HTERT RPE-1 (cell line): ENCODE measurements around the gene VAPA.

Source experiments
- in situ Hi-C: fragments of 300-500 bp; cut with MboI; formaldehyde crosslinking; loops from 4 replicates; pipeline ENCODE4 v1.14.3; 2020; ENCODE audit warnings: low sequenced_read_pairs

VAPA gene, protein sequence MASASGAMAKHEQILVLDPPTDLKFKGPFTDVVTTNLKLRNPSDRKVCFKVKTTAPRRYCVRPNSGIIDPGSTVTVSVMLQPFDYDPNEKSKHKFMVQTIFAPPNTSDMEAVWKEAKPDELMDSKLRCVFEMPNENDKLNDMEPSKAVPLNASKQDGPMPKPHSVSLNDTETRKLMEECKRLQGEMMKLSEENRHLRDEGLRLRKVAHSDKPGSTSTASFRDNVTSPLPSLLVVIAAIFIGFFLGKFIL

DNA sequence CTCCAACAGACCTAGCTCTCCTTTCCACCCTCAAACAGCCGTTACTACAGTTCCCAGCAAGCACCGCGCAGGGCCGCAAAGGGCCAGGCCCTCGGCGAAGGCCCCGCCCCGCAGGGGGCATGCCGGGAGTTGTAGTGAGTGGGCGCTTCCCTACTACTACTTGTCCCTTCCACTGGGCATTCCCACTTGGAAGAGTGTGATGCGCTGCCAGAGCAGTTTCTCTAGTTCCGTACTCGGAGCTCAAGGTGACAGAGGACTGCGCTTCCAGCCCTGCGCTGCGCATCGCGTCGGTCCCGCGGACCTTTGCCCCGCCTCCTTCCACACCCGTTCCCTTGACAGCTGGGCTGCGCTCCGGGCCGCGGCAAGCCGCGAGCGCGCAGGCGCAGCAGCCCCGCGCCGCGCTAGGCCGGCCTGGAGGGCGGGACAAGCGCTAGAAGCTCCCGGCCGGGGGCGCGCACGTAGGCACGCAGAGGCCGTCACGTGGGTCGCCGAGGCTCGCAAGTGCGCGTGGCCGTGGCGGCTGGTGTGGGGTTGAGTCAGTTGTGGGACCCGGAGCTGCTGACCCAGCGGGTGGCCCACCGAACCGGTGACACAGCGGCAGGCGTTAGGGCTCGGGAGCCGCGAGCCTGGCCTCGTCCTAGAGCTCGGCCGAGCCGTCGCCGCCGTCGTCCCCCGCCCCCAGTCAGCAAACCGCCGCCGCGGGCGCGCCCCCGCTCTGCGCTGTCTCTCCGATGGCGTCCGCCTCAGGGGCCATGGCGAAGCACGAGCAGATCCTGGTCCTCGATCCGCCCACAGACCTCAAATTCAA lies at the start of gene VAPA:
TSS of gene VAPA (plus strand) at position 491 of the 808 bp plus-strand sequence. CDS start at position 732, 241 bp downstream.
- in situ Hi-C loops: no loop called here

- in situ Hi-C loops: no loop called here
These were observed 47.9 kb upstream of the VAPA start for GRCh38 chr18:9865764-9866490.

- in situ Hi-C loops: no loop called here
These were observed 47.2 kb upstream of the VAPA start for GRCh38 chr18:9866627-9867026.

GRCh38 chr18:9867071-9867594 lies 46.7 kb upstream of the VAPA start:
- in situ Hi-C loops: no loop called here

- in situ Hi-C loops: no loop called here
These were observed 44.7 kb upstream of the VAPA start for GRCh38 chr18:9868857-9869714.

- in situ Hi-C loops: no loop called here
These were observed 43.9 kb upstream of the VAPA start for GRCh38 chr18:9869715-9870430.

GRCh38 chr18:9870431-9871008 lies 43.3 kb upstream of the VAPA start:
- in situ Hi-C loops: no loop called here

DNA sequence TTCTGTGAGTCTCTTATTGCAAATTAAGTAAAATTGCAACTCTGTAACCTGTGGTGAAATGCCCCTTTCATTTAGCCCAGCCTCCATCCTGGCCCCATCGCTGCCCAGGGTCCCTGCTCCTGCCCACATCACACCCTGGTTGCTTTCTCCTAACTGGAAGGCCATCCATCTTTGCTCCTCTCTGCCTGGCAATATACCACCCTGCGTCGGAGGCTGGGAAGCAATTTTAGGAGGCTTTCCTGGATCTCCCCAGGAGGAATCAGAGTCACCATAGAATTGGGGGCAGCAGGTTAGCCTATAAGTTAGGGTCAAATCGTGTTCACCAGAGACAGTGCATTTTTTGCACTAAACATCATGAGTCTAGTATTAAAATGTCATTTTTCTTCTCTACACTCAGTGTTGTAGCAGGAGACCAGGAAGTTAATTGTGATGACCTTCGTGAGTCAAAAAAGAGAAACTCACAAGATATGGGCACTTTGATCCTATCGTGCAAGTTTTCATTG lies 42.5 kb upstream of the VAPA start:
- in situ Hi-C loops: no loop called here

- in situ Hi-C loops: no loop called here
These were observed 41.0 kb upstream of the VAPA start for GRCh38 chr18:9872823-9873222.

DNA sequence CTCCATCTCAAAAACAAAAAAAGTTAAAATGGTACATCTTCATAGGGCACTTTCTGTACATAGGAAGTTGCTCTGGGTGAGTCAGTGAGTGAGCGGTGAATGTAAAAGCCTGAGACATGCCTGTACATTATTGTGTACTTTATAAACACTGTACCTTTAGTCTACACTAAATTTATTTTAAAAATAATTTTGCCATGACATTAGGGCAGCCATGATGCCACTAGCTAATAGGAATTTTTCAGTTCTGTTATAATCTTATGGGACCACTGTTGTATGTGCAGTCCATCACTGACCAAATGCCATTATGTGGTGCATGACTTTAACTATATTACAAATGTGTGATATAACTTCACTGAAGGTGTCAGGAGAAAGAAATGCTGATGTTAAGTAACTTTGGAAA lies 39.1 kb upstream of the VAPA start:
- in situ Hi-C loops: no loop called here

- in situ Hi-C loops: no loop called here
These were observed 37.5 kb upstream of the VAPA start for GRCh38 chr18:9876212-9876866.

DNA sequence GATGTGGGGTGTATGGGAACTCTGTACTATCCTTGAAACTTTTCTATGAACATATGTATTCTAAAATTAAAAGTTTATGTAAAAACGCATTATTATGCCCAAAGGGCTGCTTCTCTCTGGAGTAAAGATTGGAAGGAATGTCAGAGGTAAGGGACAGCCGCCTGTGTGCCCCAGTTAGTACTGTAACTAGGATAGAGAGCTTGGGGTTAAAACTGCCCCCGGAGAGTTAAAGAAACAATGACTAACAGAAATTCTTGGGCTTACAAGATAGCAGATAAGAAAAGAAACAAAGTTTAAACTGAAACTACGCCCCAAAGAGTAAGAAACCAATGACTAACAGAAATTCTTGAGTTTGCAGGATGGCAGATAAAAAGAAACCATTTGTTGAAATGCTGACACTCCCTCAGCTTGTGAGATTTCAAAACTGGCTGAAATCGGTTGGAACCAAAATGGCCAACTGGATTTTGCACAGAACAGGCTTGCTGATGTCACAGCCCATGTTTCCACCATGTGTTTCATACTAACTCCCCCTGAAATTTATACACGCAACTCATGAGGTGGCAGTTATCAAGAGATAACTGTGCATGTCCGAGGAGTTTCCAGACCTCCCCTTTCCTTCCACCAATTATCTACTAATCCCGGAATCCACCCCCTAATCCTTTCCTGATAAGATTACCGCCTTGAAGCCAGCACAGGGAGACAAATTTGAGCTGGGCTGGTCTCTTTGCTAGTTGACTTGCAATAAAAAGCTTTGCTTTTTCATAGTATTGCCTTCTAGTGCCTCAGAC lies 36.8 kb upstream of the VAPA start:
- in situ Hi-C loops: no loop called here

DNA sequence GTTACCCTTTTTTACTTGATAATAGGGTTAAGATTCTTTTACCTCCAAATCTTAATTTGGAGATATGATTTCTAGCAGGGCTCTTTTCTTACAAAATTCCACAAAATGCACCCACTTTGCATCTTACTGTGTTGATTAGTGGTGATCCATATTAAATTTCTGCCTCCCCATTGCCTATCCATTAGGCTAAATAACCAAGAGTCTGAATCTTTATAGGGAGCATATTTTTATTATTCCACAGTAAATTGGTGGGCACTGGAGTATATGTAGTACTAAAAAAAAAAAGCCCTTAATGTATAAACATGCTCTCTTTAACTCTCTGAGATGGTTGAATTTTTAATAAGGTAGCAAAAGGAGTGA lies 36.2 kb upstream of the VAPA start:
- in situ Hi-C loops: no loop called here

GRCh38 chr18:9878095-9878494 lies 35.7 kb upstream of the VAPA start:
- in situ Hi-C loops: no loop called here

DNA sequence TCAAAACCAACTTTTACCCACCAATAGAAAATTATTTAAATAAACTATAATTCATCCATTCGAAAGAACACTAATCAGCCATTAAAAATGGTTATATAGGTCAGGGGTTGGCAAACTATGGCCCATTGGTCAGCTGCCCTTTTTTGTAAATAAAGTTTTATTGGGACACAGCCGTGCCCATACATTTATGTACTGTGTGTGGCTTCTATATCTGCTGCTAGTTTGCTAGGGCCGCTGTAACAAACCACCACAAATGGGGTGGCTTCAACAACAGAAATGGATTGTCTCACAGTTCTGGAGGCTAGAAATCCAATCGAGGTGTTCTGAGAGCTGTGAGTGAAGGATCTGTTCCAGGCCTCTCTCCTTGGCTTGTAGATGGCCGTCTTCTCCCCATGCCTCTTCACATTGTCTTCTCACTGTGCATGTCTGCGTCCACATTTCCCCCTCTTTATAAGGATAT lies 35.0 kb upstream of the VAPA start:
- in situ Hi-C loops: no loop called here

DNA sequence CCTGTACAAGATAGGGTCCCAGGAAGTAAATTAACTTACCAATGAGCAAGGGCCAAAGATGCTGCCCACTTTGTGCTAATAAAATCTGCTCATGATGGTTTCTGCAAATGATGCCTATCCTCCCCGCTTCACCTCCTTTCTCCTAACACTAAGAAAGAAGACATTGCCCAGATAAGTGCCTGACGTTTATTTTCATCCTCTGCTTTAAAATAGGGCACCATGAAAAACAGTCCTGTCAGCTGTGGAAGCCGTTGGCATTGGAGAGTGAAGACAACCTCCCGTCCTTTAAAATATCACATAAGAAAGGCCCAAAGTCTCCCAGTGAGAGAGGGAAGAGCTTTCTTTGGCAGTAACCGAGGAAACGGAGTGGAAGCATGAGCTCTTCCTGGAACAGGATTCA lies 29.7 kb upstream of the VAPA start:
- in situ Hi-C loops: no loop called here

GRCh38 chr18:9884532-9885140 lies 29.2 kb upstream of the VAPA start:
- in situ Hi-C loops: no loop called here
